Progenitor cell of endocrine pancreas (in vitro differentiated cells): Measurements from ENCODE around the gene ACYP1. TPM values are rescaled to one million over a fixed set of nuclear protein-coding genes. Genes with fewer than 3 reads are reported as not detected.

ENCODE experiments used
- DNase-seq: peaks from one replicate; pipeline ENCODE4 v3.0.0; 2021; ENCODE audit warnings: low spot score; ENCODE audit not compliant: unreplicated experiment
- H3K27ac Mint-ChIP-seq: 2 replicates; pipeline ENCODE4 v1.8.0; 2021; ENCODE audit warnings: mild to moderate bottlenecking, moderate library complexity, mixed read lengths
- H3K27me3 Mint-ChIP-seq: 2 replicates; pipeline ENCODE4 v1.8.0; 2021; ENCODE audit warnings: mixed read lengths
- H3K36me3 Mint-ChIP-seq: 2 replicates; pipeline ENCODE4 v1.8.0; 2022; ENCODE audit warnings: mixed read lengths; ENCODE audit not compliant: insufficient read depth
- H3K4me1 Mint-ChIP-seq: 2 replicates; pipeline ENCODE4 v1.8.0; 2021; ENCODE audit warnings: low read depth, mixed read lengths
- H3K4me3 Mint-ChIP-seq: 2 replicates; pipeline ENCODE4 v1.8.0; 2021; ENCODE audit warnings: low read depth, mild to moderate bottlenecking, moderate library complexity, mixed read lengths
- H3K9me3 Mint-ChIP-seq: 2 replicates; pipeline ENCODE4 v1.8.0; 2021; ENCODE audit warnings: low read depth, mixed read lengths
- total RNA-seq: library from RNA; stranded (reverse); gene quantifications from 2 replicates; pipeline ENCODE4 v1.2.1, GENCODE V29; 2021
- TF ChIP-seq, protein P1 (sequence below): fragments of 200-600 bp; sonication (generic); IDR thresholded peaks from one replicate; pipeline ENCODE4 v1.5.0; 2021; ENCODE audit warnings: antibody characterized with exemption, mild to moderate bottlenecking; ENCODE audit not compliant: unreplicated experiment

ACYP1 gene
- total RNA-seq, 1 donor from 2014 or later = 21.2 TPM

- H3K27ac Mint-ChIP-seq = no peak overlapping the region
- H3K4me1 Mint-ChIP-seq = peaks cover 3% of the 10 kb centered on the region
- no peaks in the 10 kb centered on the region for H3K27me3 Mint-ChIP-seq
- no peak for DNase-seq
- H3K4me3 Mint-ChIP-seq = no peak overlapping the region
- H3K36me3 Mint-ChIP-seq = peaks cover 12% of the 10 kb centered on the region
- TF ChIP-seq, protein P1, sequence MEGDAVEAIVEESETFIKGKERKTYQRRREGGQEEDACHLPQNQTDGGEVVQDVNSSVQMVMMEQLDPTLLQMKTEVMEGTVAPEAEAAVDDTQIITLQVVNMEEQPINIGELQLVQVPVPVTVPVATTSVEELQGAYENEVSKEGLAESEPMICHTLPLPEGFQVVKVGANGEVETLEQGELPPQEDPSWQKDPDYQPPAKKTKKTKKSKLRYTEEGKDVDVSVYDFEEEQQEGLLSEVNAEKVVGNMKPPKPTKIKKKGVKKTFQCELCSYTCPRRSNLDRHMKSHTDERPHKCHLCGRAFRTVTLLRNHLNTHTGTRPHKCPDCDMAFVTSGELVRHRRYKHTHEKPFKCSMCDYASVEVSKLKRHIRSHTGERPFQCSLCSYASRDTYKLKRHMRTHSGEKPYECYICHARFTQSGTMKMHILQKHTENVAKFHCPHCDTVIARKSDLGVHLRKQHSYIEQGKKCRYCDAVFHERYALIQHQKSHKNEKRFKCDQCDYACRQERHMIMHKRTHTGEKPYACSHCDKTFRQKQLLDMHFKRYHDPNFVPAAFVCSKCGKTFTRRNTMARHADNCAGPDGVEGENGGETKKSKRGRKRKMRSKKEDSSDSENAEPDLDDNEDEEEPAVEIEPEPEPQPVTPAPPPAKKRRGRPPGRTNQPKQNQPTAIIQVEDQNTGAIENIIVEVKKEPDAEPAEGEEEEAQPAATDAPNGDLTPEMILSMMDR = no peak
- no peaks in the 10 kb centered on the region for H3K9me3 Mint-ChIP-seq
Measured at GRCh38 chr14:75049136-75049535, 14.7 kb downstream of the ACYP1 start.

- Mint-ChIP-seq H3K4me1 (peaks cover 3% of the 10 kb centered on the region), H3K27me3 (no peaks in the 10 kb centered on the region), H3K36me3 (peaks cover 12% of the 10 kb centered on the region), H3K9me3 (no peaks in the 10 kb centered on the region), H3K4me3 (no peak overlapping the region), H3K27ac (no peak overlapping the region)
- TF ChIP-seq, protein P1 = no peak
- DNase-seq = no peak
Measured at GRCh38 chr14:75048101-75048500, 15.7 kb downstream of the ACYP1 start.

GRCh38 chr14:75047506-75047905 lies 16.3 kb downstream of the ACYP1 start:
- TF ChIP-seq, protein P1 = no peak
- Mint-ChIP-seq H3K4me3 (no peak overlapping the region), H3K36me3 (peaks cover 12% of the 10 kb centered on the region), H3K27me3 (no peaks in the 10 kb centered on the region), H3K27ac (no peak overlapping the region), H3K4me1 (peaks cover 3% of the 10 kb centered on the region), H3K9me3 (no peaks in the 10 kb centered on the region)
- DNase-seq = no peak

DNA sequence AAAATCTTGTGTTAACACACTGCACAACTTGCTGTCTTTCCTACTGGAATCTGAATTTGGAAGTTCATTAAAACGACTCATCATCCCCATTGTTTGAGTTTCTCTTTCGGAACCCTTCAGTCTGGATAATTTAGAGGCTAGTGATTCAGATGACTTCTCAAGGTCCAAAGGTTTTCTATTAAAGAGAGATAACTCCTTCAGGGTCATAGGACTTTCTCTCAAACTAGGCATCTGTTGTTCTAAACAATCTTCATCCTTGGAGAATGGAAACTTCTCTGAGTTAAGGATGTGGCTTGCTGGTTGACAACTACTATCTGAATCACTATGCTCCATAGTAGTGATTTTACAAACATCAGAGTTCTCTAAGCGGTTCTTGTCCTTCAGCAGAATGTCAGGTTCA lies 16.9 kb downstream of the ACYP1 start:
- H3K27ac Mint-ChIP-seq = no peak overlapping the region
- no peak for DNase-seq
- no peak overlapping the region for H3K4me3 Mint-ChIP-seq
- H3K9me3 Mint-ChIP-seq = no peaks in the 10 kb centered on the region
- TF ChIP-seq, protein P1 = no peak
- H3K36me3 Mint-ChIP-seq = peaks cover 13% of the 10 kb centered on the region
- H3K27me3 Mint-ChIP-seq = no peaks in the 10 kb centered on the region
- peaks cover 6% of the 10 kb centered on the region for H3K4me1 Mint-ChIP-seq

- H3K36me3 Mint-ChIP-seq = peaks cover 14% of the 10 kb centered on the region
- TF ChIP-seq, protein P1 = no peak
- DNase-seq = no peak
- H3K27ac Mint-ChIP-seq = no peak overlapping the region
- H3K4me3 Mint-ChIP-seq = no peak overlapping the region
- no peaks in the 10 kb centered on the region for H3K27me3 Mint-ChIP-seq
- no peaks in the 10 kb centered on the region for H3K9me3 Mint-ChIP-seq
- peaks cover 8% of the 10 kb centered on the region for H3K4me1 Mint-ChIP-seq
Measured at GRCh38 chr14:75046275-75046674, 17.5 kb downstream of the ACYP1 start.
